HUDEP-2 (cell line): Measurements from ENCODE around the gene ALG3.

Source experiments
- DNase-seq, 76 experiments: peaks; one replicate each; lab custom pipeline; 2025; ENCODE audit not compliant: unreplicated experiment in 76 of 76; lab: John Stamatoyannopoulos, UW

ALG3 gene

DNA sequence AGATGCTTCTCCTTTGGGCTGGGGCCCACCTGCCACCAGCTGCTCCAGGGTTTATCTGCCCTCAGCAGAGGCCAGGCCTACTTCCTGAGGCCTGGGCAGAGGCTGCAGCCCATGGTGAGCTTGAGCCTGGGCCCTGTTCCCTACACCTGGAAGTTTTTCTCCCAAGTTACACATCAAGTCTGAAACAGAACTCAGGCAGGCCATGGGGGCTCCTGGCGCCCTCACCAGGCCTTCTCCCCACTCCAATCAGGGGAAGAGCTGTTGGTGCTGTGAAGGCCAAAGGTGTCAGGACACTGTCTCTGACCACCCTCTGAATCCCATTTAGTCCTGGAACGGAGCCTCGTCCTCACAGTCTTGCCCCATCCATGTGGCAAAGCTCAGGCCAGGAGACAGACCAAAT, 12.1 kb downstream of the ALG3 start:
- no peak for DNase-seq

DNA sequence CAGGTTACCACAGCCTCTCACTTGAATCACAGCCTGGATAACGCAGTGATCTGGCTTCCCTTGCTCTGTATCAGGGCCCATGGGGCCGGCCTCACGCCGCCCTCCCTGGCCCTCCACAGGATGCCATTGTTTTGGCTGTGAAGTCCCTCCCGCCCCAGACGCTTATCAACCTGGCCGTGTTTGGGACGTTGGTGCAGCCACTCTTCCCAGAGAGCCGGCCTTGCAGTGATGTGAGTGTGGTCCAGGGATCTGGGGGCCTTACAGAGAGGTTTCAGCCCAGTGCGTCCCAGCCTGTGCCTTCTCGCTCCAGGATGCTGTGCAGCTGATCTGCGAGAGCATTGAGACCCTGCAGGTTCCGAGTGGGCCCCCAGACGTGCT, 12.7 kb downstream of the ALG3 start:
- DNase-seq, result no peak

DNA sequence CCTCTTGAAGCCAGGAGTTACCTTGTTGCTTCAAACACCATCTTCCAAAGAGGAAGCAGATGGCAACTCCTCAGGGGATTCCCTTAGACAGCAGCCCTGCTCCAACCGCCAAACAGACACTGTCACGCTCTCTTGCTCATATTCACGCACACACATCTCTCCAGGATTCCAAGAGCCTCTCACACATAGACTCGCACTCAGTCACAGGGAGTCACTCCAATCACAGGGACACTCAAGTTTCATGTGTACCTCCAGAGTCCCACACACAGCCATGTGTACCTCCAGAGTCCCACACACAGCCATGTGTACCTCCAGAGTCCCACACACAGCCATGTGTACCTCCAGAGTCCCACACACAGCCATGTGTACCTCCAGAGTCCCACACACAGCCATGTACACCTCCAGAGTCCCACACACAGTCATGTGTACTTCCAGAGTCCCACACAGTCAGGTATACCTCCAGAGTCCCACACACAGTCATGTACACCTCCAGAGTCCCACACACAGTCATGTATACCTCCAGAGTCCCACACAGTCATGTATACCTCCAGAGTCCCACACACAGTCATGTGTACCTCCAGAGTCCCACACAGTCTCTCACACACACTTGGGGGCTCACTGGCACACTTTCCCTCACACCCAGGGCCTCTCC, 13.3 kb downstream of the ALG3 start:
- no peak for DNase-seq

DNA sequence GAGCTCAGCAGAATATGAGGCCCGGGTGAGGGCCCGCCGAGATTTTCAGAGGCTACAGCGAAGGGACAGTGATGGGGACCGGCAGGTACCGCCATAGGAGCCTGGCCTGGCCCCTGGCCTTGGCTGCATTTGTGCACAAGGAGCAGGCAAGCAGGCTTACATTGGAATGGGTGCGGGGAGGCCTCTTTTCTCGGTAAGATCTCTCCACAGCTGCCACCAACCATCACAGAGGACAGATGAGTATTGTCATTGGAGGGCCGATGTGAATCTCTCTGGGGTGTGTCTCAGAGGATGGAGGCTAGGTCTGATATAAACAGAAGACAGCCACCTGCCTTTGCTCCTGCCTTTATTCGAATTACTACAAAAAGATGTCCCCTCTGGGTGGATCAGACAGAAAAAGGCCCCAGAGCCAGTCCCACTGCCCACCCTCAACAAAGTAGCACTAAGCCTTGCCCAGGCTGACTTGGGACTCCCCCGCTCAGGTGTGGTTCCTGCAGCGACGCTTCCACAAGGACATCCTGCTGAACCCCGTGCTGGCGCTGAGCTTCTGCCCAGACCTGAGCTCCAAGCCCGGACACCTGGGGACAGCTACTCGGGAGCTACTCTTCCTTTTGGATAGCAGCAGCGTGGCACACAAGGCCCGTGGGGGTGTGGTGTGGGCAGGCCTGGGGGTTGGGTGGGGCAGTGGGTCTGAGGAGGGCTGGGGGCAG, 13.9 kb downstream of the ALG3 start:
- DNase-seq, result no peak

DNA sequence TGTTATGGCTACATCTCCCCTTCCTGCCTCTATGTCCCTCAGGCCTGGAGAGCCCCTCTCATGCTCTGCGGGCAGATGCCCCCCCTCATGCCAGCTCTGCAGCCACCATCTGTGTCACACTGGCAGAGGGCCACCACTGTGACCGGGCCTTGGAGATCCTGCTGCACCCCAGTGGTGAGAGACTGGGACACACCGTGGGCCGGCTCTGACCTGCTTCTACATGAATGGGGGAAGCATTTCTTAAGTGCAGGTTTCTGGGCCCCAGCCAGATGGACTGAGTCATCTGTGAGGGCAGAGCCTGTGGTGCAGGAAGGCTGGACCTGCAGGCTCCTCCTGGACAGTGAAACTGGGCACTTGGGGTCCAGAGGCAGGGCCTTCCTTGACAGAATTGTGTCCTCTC, 14.5 kb downstream of the ALG3 start:
- peak in 64 of 76 experiments; percentile 10 to 87 (median 54) for DNase-seq

DNA sequence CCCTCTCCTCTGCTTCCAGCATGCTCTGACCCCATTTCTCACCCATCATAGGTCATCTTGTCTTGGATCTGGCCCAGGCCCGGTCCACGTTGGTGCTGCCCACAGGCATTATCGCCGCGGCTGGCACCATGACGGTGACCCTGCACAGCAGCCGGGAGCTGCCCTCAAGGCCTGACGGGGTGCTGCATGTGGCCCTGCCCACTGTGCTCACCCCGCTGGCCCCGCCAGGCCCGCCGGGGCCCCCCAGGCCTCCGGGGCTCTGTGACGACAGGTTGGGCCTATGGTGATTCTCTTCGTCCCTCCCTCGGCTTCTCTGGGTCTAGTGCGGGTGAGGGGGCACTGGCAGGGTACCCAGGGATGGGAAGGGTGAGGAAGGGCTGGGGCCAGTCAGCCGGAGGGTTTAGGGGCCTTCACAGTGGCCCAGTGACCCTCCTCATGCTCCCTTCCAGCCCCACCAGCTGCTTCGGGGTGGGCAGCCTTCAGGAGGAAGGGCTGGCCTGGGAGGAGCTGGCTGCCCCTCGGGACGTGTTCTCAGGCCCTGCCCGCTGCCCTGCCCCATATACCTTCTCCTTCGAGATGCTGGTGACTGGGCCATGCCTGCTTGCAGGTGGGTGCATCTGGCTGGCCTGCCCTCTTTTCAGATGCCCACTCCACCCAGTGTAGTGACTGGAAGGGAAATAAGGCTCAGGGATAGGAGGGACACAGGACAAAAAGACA, 15.5 kb downstream of the ALG3 start:
- no peak for DNase-seq

DNA sequence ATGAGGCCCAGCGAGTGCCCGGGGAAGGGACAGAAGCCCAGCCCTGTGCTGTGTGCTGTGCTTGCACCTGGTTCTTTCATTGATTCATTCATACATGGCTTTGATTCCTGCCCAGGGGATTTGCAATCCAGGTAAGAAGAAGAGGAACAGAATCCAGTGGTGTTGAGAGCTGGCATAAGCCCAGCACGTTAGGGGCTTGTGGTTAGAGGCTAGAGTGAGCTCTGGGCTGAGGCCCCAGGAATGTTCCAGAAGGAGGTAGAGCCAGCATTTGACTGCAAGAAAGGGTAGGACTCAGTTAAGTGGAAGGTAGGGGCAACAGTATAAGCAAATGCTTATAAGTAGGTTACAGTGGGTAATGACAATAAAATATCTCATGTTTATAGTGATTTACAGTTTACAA, 17.1 kb downstream of the ALG3 start:
- DNase-seq, result no peak

DNA sequence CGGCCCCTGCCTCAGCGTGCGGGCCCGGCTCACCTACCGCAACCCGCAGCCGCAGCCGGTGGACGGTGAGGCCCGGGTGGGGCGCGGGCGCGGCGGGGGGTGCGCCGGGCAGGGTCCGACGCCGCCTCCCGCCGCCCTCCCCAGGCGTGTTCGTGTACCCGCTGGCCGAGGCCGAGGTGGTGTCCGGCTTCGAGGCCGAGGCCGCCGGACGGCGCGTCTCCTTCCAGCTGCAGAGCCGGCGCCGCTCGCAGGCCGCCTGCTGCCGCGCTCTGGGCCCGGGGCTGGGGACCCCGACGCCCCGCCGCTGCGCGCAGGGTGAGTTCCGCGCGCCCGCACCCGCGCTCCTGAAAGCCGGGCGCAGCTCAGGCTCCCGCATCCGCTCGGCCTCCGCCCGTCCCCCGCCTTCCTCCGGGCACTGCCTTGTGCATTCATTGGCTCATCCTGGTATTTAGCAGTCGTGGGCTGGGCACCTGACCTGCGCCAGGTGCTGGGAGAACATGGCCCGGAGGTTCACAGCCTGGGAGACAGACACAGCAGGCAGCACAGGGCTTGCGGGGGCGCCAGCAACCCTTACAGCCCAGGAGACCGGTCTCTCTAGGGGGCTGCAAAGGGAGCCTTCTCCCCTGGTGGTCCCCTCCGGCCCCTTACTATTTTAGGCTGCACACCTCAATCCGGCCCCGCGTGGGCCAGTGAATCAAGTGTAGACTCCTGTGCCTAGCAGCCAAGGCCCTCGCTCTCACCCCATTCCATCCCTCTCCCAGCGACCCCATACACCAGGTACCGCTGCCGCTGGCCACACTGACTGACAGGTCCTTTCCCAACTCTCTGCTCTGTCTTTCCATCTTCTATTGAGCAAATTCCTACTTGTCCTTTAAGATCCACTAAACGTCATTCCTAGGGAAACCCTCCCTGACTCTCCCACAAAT, 17.9 kb downstream of the ALG3 start:
- no peak for DNase-seq

DNA sequence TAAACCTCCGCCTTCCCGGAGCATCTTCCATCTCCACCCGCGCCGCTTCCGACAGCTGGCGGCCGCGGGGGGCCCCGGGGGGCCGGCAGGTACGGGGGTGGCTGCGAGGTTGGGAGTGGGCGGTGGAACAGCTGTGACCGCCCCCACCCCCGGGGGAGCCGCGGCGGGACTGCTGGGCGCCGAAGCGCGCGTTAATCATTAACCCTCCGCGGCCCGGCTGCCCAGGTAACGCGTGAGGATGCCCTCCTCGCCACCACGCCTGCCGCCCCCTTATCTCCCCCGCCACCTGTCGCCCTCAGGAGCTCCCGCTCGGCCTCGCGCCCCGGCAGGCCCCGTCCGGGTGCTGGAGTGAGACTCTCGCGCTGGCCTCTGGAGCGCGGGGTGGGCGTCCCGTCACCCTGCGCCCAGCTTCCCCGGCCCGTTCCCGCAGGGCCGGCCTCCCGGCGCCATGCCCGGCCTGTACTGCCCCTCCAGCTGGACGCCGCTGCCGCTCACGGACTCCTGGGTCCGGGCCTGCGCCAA, 18.6 kb downstream of the ALG3 start:
- DNase-seq, result peak in 7 of 76 experiments; percentile 5 to 31 (median 14)

DNA sequence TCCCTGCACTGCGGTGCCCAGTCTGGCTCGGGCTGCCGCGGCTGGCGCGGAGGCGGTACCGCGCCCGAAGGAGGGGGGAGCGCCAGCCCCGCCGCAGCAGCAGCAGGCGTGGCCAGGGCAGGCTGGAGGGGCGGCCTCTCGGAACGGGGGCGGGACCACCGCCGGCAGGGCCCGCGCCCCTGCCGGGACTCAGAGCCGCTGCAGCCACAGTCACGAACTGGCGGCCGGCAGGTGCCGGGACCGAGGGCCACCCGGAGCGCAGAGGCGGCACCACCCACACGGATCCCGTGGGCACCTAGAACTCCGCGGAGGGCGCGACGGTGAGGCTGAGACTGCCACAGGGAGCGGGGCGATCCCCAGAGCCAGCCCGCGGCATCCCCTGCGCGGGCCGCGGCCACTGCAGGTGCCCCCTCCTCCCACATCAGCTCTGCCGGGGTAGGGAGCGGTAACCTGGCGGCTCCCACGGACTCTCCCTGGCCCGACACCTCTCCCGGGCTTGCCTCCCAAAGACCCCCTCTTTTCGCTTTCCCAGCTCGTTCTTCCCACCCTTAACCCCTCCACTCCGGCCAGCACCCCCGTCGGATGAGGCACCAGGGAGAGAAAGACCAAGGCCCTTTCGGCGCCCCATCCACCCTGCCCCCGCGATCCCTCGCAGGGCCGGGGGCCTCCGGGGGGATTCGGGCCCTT, 19.2 kb downstream of the ALG3 start, which contains the start of gene VWA5B2:
VWA5B2 (plus strand) TSS at position 192 of the 687 bp plus-strand sequence. CDS start 944 bp downstream, outside the sequence.
- peak in 59 of 76 experiments; percentile 4 to 75 (median 35) for DNase-seq

DNA sequence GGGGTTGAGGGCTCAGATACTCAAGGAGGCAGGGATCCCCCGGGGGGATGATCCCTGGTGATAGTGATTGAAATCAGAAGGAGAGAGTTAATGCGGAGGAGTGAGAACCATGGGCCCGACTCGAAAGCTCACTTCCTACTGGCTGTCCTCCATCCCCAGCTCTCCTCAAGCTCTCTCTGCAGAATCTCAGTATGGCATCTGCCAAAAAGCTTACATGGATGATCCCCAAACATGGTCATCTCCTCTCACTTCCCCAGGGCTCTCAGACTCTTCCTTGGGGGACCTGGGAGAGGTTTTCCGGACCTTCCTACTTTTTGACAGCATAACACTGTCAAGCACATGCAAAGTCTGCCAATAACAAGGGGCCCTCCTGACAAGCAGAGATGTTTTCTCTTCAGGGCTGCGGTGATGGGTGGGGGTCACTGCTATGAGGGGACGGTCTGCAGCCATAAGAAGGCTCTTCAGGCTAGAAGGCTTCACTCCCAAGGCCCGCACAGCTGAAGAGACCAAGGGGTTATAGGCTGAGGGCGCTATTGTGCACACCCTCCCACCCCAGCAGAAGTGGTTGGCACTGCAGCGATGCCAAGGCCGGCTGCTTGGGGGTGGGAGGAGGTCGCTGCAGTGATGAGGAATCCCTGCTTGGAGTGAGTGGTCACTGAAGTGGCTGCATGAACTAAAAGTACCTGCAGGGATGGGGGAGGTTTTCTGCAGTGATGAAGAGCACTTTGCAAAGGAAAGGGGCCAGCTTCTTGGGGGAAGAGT, 20.2 kb downstream of the ALG3 start:
- DNase-seq, result no peak

DNA sequence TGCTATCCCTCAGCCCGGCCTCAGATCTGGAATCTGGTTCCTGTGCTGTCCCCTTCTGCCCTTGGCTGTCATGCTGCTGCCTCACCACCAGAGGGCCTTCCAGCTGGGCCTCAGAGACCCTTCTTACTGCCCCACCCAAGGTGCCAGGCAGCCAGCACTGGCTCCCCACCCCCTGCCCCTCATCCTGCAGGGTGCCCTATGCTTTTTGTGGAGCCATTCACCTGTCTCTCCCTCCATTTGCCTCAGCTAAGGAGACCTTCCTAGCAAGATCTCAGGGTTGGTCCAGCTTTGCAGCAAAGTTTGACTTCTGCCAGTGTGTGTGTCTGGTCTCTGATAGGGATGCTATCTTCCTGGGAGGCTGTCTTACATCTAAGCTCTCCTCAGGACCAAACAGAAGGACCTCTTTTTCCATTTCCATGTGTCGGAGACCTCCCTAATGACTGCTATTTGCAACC, 21.3 kb downstream of the ALG3 start:
- peak in 40 of 76 experiments; percentile 4 to 50 (median 28) for DNase-seq

DNA sequence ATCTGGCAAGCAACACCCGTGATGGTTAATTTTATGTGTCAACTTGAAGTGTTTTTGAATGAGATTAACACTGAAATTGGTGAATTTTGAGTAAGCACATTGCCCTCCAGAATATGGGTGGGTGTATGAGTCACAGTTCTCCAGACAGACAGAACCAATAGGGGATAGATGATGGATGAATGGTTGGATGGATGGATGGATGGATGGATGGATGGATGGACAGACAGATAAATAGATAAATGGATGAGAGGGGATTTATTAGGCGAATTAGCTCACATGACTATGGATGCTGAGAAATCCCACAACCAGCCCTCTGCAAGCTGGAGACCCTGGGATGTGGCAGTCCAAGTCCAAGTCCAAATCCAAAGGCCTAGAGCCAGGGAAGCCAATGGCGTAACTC, 24.8 kb downstream of the ALG3 start:
- DNase-seq, result no peak

DNA sequence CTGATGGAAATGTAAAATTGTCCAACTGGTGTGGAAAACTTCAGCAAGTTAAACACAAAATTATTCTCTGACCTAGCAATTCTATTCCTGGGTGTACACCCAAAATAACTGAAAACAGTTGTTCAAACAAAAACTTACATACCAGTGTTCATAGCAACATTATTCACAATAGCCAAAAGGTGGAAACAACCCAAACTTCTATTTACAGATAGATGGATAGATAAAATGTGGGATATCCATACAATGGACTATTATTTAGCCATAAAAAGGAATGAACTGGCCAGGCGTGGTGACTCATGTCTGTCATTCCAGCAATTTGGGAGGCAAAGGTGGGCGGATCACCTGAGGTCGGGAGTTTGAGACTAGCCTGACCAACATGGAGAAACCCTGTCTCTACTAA, 26.2 kb downstream of the ALG3 start:
- no peak for DNase-seq

DNA sequence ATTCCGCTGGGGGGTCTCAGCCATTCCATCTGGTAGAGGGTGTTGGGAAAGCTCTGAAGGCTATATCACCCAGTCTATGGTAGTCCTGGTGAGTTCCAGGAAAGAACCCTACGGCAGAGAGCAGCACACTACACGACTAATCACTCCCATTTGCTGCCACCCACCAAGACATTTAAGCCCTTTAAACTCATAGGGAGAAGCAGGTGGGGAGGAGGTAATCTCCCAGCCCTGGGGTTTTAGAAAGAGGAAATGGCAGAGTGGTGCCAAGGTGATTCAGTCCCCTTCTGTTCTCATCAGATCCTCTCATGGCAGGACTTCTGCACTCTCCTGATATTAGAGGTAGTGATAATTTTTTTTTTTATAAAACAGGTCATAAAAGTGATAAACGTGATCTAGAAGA, 29.9 kb downstream of the ALG3 start:
- peak in 1 of 76 experiments; percentile 8 for DNase-seq

DNA sequence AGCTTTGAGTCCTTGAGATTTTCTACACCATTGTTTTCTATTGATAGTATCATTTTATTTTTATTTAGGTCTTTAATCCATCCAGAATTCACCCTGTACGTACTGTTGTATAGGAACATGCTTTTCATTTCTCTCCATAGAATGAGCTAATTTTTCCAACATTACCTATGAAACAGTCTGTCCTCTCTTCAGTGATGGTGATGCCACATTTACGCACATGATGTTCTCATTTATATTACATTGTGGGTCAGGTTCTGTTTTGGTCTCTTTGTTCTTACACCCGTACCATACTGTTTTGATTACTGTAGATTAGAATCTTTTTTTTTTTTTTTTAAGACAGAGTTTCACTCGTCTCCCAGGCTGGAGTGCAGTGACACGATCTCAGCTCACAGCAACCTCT, 37.0 kb downstream of the ALG3 start:
- no peak for DNase-seq

DNA sequence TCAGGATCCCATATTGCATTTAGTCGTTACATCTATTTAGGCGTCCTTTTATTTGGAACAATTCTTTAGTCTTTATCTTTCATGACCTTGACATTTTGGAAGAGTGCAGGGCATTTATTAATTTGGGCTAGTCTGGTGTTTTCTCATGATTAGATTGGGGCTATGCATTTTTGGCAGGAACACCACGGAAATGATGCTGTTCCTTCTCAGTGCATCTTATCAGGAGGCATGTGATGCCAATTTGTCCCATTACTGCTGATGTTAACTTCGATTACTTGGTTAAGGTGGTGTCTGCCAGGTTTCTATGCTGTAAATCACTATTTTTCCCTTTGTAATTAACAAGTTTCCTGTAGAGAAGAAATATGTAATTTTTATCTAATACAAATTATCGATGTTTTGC, 37.5 kb downstream of the ALG3 start:
- DNase-seq, result peak in 34 of 76 experiments; percentile 1 to 73 (median 26)

DNA sequence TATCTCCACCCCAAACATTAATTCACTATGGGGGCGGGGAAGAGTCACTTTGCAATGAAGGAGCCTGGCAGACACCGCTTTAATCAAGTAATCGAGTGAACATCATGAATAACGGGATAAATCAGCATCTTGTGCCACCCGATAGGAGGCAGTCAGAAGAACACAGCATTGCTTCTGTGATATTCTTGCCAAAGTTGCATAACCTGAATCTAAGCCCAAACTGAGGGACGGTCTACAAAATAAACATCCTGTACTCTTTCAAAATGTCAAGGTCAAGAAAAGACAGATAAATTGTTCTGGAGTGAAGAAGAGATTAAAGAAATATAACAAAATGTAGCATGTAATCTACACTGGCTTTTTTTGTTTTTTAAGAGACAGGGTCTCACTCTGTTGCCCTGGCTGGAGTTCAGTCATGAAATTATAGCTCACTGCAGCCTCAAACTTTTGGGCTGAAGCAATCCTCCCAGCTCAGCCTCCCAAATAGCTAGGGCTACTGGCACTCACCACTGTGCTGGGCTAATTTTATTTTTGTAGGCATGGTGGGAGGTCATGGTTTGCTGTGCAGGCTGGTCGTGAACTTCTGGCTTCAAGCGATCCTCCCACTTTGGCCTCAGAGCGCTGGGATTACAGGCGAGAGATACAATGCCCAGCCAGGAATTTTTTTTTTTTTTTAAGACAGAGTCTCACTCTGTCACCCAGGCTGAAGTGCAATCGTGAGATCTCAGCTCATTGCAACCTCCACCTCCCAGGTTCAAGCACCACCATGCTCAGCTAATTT, 39.4 kb downstream of the ALG3 start:
- peak in 2 of 76 experiments; percentile 3 to 15 for DNase-seq
